HCT116 (cell line): Measurements from ENCODE around the gene MYH15. TPM values are rescaled to one million over a fixed set of nuclear protein-coding genes. Genes with fewer than 3 reads are reported as not detected.

Experiments used
- ATAC-seq: fragments of 200-7000 bp; cut with Tn5 transposase; 2 replicates; pipeline ENCODE4 v1.9.1; 2020; ENCODE audit warnings: mild to moderate bottlenecking, moderate library complexity
- BruUV-seq: library from RNA; stranded (reverse); fragments of 400-500 nt; replicated peaks from 2 replicates; lab custom pipeline; 2021; lab: Mats Ljungman, UMichigan
- CTCF ChIA-PET: fragments of 300-600 bp; sonication (Branson Sonifier 250); formaldehyde crosslinking; loops from one replicate; lab custom pipeline; 2021; ENCODE audit warnings: antibody characterized with exemption; lab: Charles Lee
- POLR2A ChIA-PET: fragments of 300-600, 350-600 bp; sonication (Branson Sonifier 250); formaldehyde crosslinking; loops from one replicate; lab custom pipeline; 2021; ENCODE audit warnings: antibody characterized with exemption; lab: Charles Lee
- RAD21 ChIA-PET, 2 experiments: fragments of 300-600 bp; sonication (Branson Sonifier 250); formaldehyde crosslinking; loops; one replicate each; lab custom pipeline; 2023; ENCODE audit warnings: low total read pairs in 2 of 2; ENCODE audit not compliant: uncharacterized antibody in 2 of 2, unreplicated experiment in 2 of 2, low non-redundant PET in 1 of 2; lab: Charles Lee
- DNase-seq: peaks from one replicate; pipeline ENCODE4 v3.0.0-alpha.2; 2010; ENCODE audit warnings: low read depth, low spot score
- H2AFZ ChIP-seq: fragments of 200-600 bp; shearing (Covaris generic), sonication (generic); 2 replicates; pipeline ENCODE4 v1.6.1; 2017; ENCODE audit warnings: low read depth, mixed run types, mixed read lengths, antibody characterized with exemption, low read length; ENCODE audit not compliant: poor library complexity, severe bottlenecking
- H3K27ac ChIP-seq: 2 replicates; pipeline ENCODE4 v1.5.1; 2012; ENCODE audit warnings: low read depth, low read length
- H3K27me3 ChIP-seq: fragments of 200-600 bp; sonication (generic); 2 replicates; pipeline ENCODE4 v1.6.1; 2016; ENCODE audit warnings: mixed run types, low read length, mixed read lengths; ENCODE audit not compliant: insufficient read depth
- H3K36me3 ChIP-seq, 2 experiments: fragments of 200-500 bp in 1 of 2; fragments of 200-600 bp in 1 of 2; sonication (Bioruptor generic) in 1 of 2; sonication (generic) in 1 of 2; 2 replicates each; pipeline versions ENCODE4 v1.5.1 to v1.6.1; 2014 to 2016; ENCODE audit warnings: low read length in 2 of 2, inconsistent platforms in 1 of 2, mixed read lengths in 1 of 2, mixed run types in 1 of 2; ENCODE audit not compliant: insufficient read depth in 2 of 2, control insufficient read depth in 1 of 2
- H3K4me1 ChIP-seq, 2 experiments: fragments of 200-600 bp in 1 of 2; sonication (generic) in 1 of 2; 2 replicates each; pipeline versions ENCODE4 v1.5.1 to v1.6.1; 2012 to 2017; ENCODE audit warnings: low read length in 2 of 2, inconsistent platforms in 1 of 2, mild to moderate bottlenecking in 1 of 2, mixed read lengths in 1 of 2, mixed run types in 1 of 2, moderate library complexity in 1 of 2; ENCODE audit not compliant: insufficient read depth in 2 of 2, control insufficient read depth in 1 of 2
- H3K4me2 ChIP-seq: fragments of 200-600 bp; sonication (generic); 2 replicates; pipeline ENCODE4 v1.6.1; 2017; ENCODE audit warnings: mixed run types, low read length, mixed read lengths
- H3K4me3 ChIP-seq, 2 experiments: fragments of 200-600 bp in 1 of 2; sonication (generic) in 1 of 2; replicated peaks in 1 of 2; 2 replicates each; pipeline ENCODE4 v1.5.1; 2011 to 2016; ENCODE audit warnings: low read length in 2 of 2, control low read depth in 1 of 2, low read depth in 1 of 2, mild to moderate bottlenecking in 1 of 2, mixed read lengths in 1 of 2, mixed run types in 1 of 2
- H3K79me2 ChIP-seq: fragments of 200-600 bp; sonication (generic); 2 replicates; pipeline ENCODE4 v1.6.1; 2017; ENCODE audit warnings: mild to moderate bottlenecking, mixed run types, low read length, moderate library complexity, mixed read lengths; ENCODE audit not compliant: insufficient read depth
- H3K9ac ChIP-seq: fragments of 200-600 bp; sonication (generic); 2 replicates; pipeline ENCODE4 v1.6.1; 2016; ENCODE audit warnings: low read length, mixed read lengths
- H3K9me2 ChIP-seq: fragments of 200-600 bp; sonication (generic), shearing (Covaris generic); 2 replicates; pipeline ENCODE4 v1.6.1; 2017; ENCODE audit warnings: mixed run types, mild to moderate bottlenecking, moderate library complexity; ENCODE audit not compliant: insufficient read depth
- H3K9me3 ChIP-seq, 2 experiments: fragments of 200-500 bp in 1 of 2; fragments of 200-600 bp in 1 of 2; sonication (Bioruptor generic) in 1 of 2; sonication (generic) in 1 of 2; 2 replicates each; pipeline ENCODE4 v1.6.1; 2014 to 2017; ENCODE audit warnings: low read length in 2 of 2, mixed read lengths in 2 of 2, inconsistent platforms in 1 of 2, low read depth in 1 of 2, mild to moderate bottlenecking in 1 of 2, mixed run types in 1 of 2, moderate library complexity in 1 of 2; ENCODE audit not compliant: control insufficient read depth in 1 of 2, insufficient read depth in 1 of 2
- H4K20me1 ChIP-seq: fragments of 200-600 bp; sonication (generic), shearing (Covaris generic); 2 replicates; pipeline ENCODE4 v1.6.1; 2017; ENCODE audit warnings: mixed run types, mild to moderate bottlenecking, moderate library complexity; ENCODE audit not compliant: insufficient read depth
- ATF3 ChIP-seq: IDR thresholded peaks from 2 replicates; pipeline ENCODE4 v1.6.1; 2012
- CBX3 ChIP-seq: IDR thresholded peaks from 2 replicates; pipeline ENCODE4 v1.6.1; 2012; ENCODE audit warnings: low read depth
- CEBPB ChIP-seq: IDR thresholded peaks from 2 replicates; pipeline ENCODE4 v1.6.1; 2012; ENCODE audit warnings: low read depth
- EGR1 ChIP-seq: IDR thresholded peaks from 2 replicates; pipeline ENCODE4 v1.6.1; 2012; ENCODE audit warnings: low read depth
- ELF1 ChIP-seq: IDR thresholded peaks from 2 replicates; pipeline ENCODE4 v1.6.1; 2012; ENCODE audit warnings: low read depth, borderline replicate concordance
- EZH2 ChIP-seq: fragments of 200-600 bp; sonication (generic); IDR thresholded peaks from 2 replicates; pipeline ENCODE4 v1.6.1; 2017; ENCODE audit warnings: antibody characterized with exemption, mixed run types
- EZH2phosphoT487 ChIP-seq: fragments of 200-600 bp; IDR thresholded peaks from 2 replicates; pipeline ENCODE4 v1.6.1; 2018; ENCODE audit warnings: antibody characterized with exemption, borderline replicate concordance
- FOSL1 ChIP-seq: IDR thresholded peaks from 2 replicates; pipeline ENCODE4 v1.6.1; 2012; ENCODE audit warnings: low read depth
- JUND ChIP-seq: IDR thresholded peaks from 2 replicates; pipeline ENCODE4 v1.6.1; 2012
- POLR2A ChIP-seq: IDR thresholded peaks from 2 replicates; pipeline ENCODE4 v1.7.0; 2011; ENCODE audit warnings: borderline replicate concordance; ENCODE audit not compliant: insufficient read depth, insufficient read length; ENCODE audit errors: extremely low read depth
- POLR2AphosphoS5 ChIP-seq: IDR thresholded peaks from 2 replicates; pipeline ENCODE4 v1.6.1; 2011; ENCODE audit warnings: mild to moderate bottlenecking, low read depth, low read length, moderate library complexity
- RAD21 ChIP-seq: IDR thresholded peaks from 2 replicates; pipeline ENCODE4 v1.6.1; 2012; ENCODE audit warnings: low read depth, mild to moderate bottlenecking
- SIN3A ChIP-seq: IDR thresholded peaks from 2 replicates; pipeline ENCODE4 v1.6.1; 2012; ENCODE audit warnings: low read depth
- SP1 ChIP-seq: IDR thresholded peaks from 2 replicates; pipeline ENCODE4 v1.6.1; 2012; ENCODE audit warnings: low read depth
- SRF ChIP-seq: IDR thresholded peaks from 2 replicates; pipeline ENCODE4 v1.6.1; 2012; ENCODE audit warnings: low read depth
- TCF7L2 ChIP-seq: IDR thresholded peaks from 2 replicates; pipeline ENCODE4 v1.7.0; 2011; ENCODE audit warnings: borderline replicate concordance, inconsistent platforms; ENCODE audit not compliant: insufficient read depth, insufficient read length; ENCODE audit errors: extremely low read depth
- YY1 ChIP-seq: IDR thresholded peaks from 2 replicates; pipeline ENCODE4 v1.6.1; 2011; ENCODE audit warnings: low read length, low read depth, moderate library complexity, mild to moderate bottlenecking; ENCODE audit not compliant: insufficient replicate concordance; ENCODE audit errors: extremely low read depth
- intact Hi-C: fragments of 100-400 bp; cut with micrococcal nuclease; formaldehyde crosslinking; loops from 2 replicates; pipeline ENCODE4 v1.10.0; 2022
- total RNA-seq: library from RNA; stranded (reverse); gene quantifications from one replicate; pipeline ENCODE4 v1.2.1, GENCODE V29; 2021; ENCODE audit not compliant: unreplicated experiment
- TF ChIP-seq, protein P1 (sequence below): IDR thresholded peaks from 2 replicates; pipeline ENCODE4 v1.6.1; 2012
- TF ChIP-seq, protein P2 (sequence below), 3 experiments: fragments of 200-600 bp in 1 of 3; sonication (generic) in 1 of 3; IDR thresholded peaks in 2 of 3; conservative IDR thresholded peaks in 1 of 3; 2 replicates each; pipeline ENCODE4 v1.5.1; 2012 to 2017; ENCODE audit warnings: low read depth in 2 of 3, low read length in 2 of 3, antibody characterized with exemption in 1 of 3, borderline replicate concordance in 1 of 3, control low read depth in 1 of 3, mild to moderate bottlenecking in 1 of 3, mixed read lengths in 1 of 3, mixed run types in 1 of 3, moderate library complexity in 1 of 3; ENCODE audit not compliant: insufficient read depth in 1 of 3
- TF ChIP-seq, protein P3 (sequence below): IDR thresholded peaks from 2 replicates; pipeline ENCODE4 v1.6.1; 2011; ENCODE audit warnings: mild to moderate bottlenecking, low read length, moderate library complexity; ENCODE audit not compliant: insufficient replicate concordance; ENCODE audit errors: extremely low read depth

The MYH15 gene
- total RNA-seq, 1 experiment from 2014 or later: 11.2 TPM

GRCh38 chr3:108472001-108472591 is 38.3 kb downstream of the MYH15 start:
- H3K9me3 ChIP-seq: no peaks in the 10 kb centered on the region
- CTCF ChIA-PET: no interaction called here
- BruUV-seq: no TSS peak
- H3K27ac ChIP-seq: peak overlapping the region; percentile 85
- H2AFZ ChIP-seq: peak overlapping the region; percentile 8
- no peaks in the 10 kb centered on the region for H3K27me3 ChIP-seq
- DNase-seq (peak; percentile 96), ATAC-seq (peak; percentile 87)
- no peaks in the 10 kb centered on the region for H3K9me2 ChIP-seq
- no peaks in the 10 kb centered on the region for H3K79me2 ChIP-seq
- H3K4me3 ChIP-seq: peak overlapping the region; percentile 12 to 38
- POLR2A ChIA-PET: interaction anchor here (1.1 kb wide), 1 partner anchor 118 kb away, joined by 3 read pairs; the partner anchor contains the start of genes CIP2A and DZIP3
- peak overlapping the region; percentile 73 for H3K4me2 ChIP-seq
- peaks cover 37 to 71% of the 10 kb centered on the region in 2 experiments for H3K4me1 ChIP-seq
- no peaks in the 10 kb centered on the region for H4K20me1 ChIP-seq
- RAD21 ChIA-PET: no interaction called here
- TF ChIP-seq SIN3A (peak; percentile 55), SP1 (peak; percentile 96), TCF7L2 (peak; percentile 67), FOSL1 (peak; percentile 95), JUND (peak; percentile 96), CBX3 (peak; percentile 88; the same call in 1 of the 2 replicates), EZH2 (no peak), CEBPB (peak; percentile 85), ATF3 (peak; percentile 71), POLR2AphosphoS5 (peak; percentile 15; the same call in 1 of the 2 replicates), RAD21 (peak; percentile 30; the same call in 1 of the 2 replicates), EZH2phosphoT487 (no peak), YY1 (peak; percentile 33), EGR1 (no peak; the same call in 1 of the 2 replicates), ELF1 (no peak), SRF (peak; percentile 77), POLR2A (no peak)
- TF ChIP-seq, protein P1, sequence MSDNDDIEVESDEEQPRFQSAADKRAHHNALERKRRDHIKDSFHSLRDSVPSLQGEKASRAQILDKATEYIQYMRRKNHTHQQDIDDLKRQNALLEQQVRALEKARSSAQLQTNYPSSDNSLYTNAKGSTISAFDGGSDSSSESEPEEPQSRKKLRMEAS: no peak
- TF ChIP-seq, protein P2, sequence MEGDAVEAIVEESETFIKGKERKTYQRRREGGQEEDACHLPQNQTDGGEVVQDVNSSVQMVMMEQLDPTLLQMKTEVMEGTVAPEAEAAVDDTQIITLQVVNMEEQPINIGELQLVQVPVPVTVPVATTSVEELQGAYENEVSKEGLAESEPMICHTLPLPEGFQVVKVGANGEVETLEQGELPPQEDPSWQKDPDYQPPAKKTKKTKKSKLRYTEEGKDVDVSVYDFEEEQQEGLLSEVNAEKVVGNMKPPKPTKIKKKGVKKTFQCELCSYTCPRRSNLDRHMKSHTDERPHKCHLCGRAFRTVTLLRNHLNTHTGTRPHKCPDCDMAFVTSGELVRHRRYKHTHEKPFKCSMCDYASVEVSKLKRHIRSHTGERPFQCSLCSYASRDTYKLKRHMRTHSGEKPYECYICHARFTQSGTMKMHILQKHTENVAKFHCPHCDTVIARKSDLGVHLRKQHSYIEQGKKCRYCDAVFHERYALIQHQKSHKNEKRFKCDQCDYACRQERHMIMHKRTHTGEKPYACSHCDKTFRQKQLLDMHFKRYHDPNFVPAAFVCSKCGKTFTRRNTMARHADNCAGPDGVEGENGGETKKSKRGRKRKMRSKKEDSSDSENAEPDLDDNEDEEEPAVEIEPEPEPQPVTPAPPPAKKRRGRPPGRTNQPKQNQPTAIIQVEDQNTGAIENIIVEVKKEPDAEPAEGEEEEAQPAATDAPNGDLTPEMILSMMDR (IDR thresholded peaks at IDR 0.05 in 2 of 3, conservative IDR thresholded peaks at IDR 0.05 in 1 of 3; ENCODE audit: borderline replicate concordance in 1 of 3, insufficient read depth in 1 of 3, low read depth in 2 of 3, low read length in 2 of 3): no peak
- TF ChIP-seq, protein P3, sequence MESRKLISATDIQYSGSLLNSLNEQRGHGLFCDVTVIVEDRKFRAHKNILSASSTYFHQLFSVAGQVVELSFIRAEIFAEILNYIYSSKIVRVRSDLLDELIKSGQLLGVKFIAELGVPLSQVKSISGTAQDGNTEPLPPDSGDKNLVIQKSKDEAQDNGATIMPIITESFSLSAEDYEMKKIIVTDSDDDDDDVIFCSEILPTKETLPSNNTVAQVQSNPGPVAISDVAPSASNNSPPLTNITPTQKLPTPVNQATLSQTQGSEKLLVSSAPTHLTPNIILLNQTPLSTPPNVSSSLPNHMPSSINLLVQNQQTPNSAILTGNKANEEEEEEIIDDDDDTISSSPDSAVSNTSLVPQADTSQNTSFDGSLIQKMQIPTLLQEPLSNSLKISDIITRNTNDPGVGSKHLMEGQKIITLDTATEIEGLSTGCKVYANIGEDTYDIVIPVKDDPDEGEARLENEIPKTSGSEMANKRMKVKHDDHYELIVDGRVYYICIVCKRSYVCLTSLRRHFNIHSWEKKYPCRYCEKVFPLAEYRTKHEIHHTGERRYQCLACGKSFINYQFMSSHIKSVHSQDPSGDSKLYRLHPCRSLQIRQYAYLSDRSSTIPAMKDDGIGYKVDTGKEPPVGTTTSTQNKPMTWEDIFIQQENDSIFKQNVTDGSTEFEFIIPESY: peak; percentile 32
- no peaks in the 10 kb centered on the region for H3K36me3 ChIP-seq
- intact Hi-C loops: loop anchor here (2.0 to 10.0 kb wide), 2 partner anchors 533 to 617 kb away; no protein-coding TSS in a partner anchor
- peak overlapping the region; percentile 56 for H3K9ac ChIP-seq
